H1 (cell line): ENCODE data around the gene INPP5E. TPM values are rescaled to one million over a fixed set of nuclear protein-coding genes. Genes with fewer than 3 reads are reported as not detected.

Experiments used
- CHD2 ChIP-seq: IDR thresholded peaks from 2 replicates; pipeline ENCODE4 v1.6.1; 2012; ENCODE audit warnings: low read length, improper control_type of control experiment
- GABPA ChIP-seq: IDR thresholded peaks from 2 replicates; pipeline ENCODE4 v1.6.1; 2011; ENCODE audit warnings: mild to moderate bottlenecking, low read length, moderate library complexity, borderline replicate concordance; ENCODE audit not compliant: insufficient read depth
- KDM5A ChIP-seq: fragments of 200-600 bp; IDR thresholded peaks from 2 replicates; pipeline ENCODE4 v1.7.1; 2012; ENCODE audit warnings: mild to moderate bottlenecking, low read length, inconsistent platforms, mixed read lengths
- PHF8 ChIP-seq: fragments of 200-600 bp; sonication (generic); conservative IDR thresholded peaks from 2 replicates; pipeline ENCODE4 v1.7.1; 2012; ENCODE audit warnings: low read depth, mild to moderate bottlenecking, inconsistent platforms, low read length, moderate library complexity
- RBBP5 ChIP-seq: IDR thresholded peaks from 2 replicates; pipeline ENCODE4 v1.7.1; 2012; ENCODE audit warnings: low read depth, mild to moderate bottlenecking, inconsistent platforms, low read length, moderate library complexity, borderline replicate concordance
- SAP30 ChIP-seq: fragments of 300-600 bp; sonication (generic); IDR thresholded peaks from 2 replicates; pipeline ENCODE4 v1.7.1; 2012; ENCODE audit warnings: low read length, moderate library complexity, mild to moderate bottlenecking, inconsistent platforms; ENCODE audit not compliant: insufficient read depth, insufficient replicate concordance
- SIN3A ChIP-seq, 2 experiments: IDR thresholded peaks in 1 of 2; conservative IDR thresholded peaks in 1 of 2; 2 replicates each; pipeline ENCODE4 v1.6.1; 2011 to 2012; ENCODE audit warnings: low read length in 2 of 2, improper control_type of control experiment in 1 of 2, low read depth in 1 of 2, mild to moderate bottlenecking in 1 of 2
- SP4 ChIP-seq: IDR thresholded peaks from 2 replicates; pipeline ENCODE4 v1.6.1; 2012; ENCODE audit warnings: low read length, inconsistent platforms
- TAF1 ChIP-seq: IDR thresholded peaks from 2 replicates; pipeline ENCODE4 v1.6.1; 2011; ENCODE audit warnings: mild to moderate bottlenecking, low read depth, low read length
- TAF7 ChIP-seq: optimal IDR thresholded peaks from 2 replicates; pipeline ENCODE3; 2011; ENCODE audit warnings: low read depth, mild to moderate bottlenecking, inconsistent platforms, low read length, moderate library complexity, borderline replicate concordance
- TBP ChIP-seq: IDR thresholded peaks from 2 replicates; pipeline ENCODE4 v1.6.1; 2011; ENCODE audit warnings: low read depth, low read length, improper control_type of control experiment
- TEAD4 ChIP-seq: IDR thresholded peaks from 2 replicates; pipeline ENCODE4 v1.6.1; 2012; ENCODE audit warnings: low read depth, low read length, inconsistent platforms, mixed read lengths
- YY1 ChIP-seq: IDR thresholded peaks from 2 replicates; pipeline ENCODE4 v1.6.1; 2011; ENCODE audit warnings: low read depth, mild to moderate bottlenecking, low read length
- polyA plus RNA-seq, 7 experiments: library from polyadenylated mRNA; depleted of rRNA in 3 of 7; stranded (reverse) in 5 of 7; unstranded in 2 of 7; fragments of >200 nt in 5 of 7; fragments of 200-250 nt in 2 of 7; gene quantifications; 1 replicate in 5 of 7; 2 replicates in 1 of 7; 4 replicates in 1 of 7; pipeline versions ENCODE4 v1.2.1 to v1.2.3, GENCODE V29; 2011 to 2013; ENCODE audit warnings: missing spikeins in 2 of 7, mixed read lengths in 2 of 7
- total RNA-seq: library from RNA; stranded (reverse); fragmentation: NEBNext Ultra II Directional; extraction: Animal tissue kit (Norgen Biotek cat#: 25700); gene quantifications from 2 replicates; pipeline ENCODE4 v1.2.1, GENCODE V29; 2021
- TF ChIP-seq, protein P1 (sequence below): IDR thresholded peaks from 2 replicates; pipeline ENCODE4 v1.6.1; 2012; ENCODE audit warnings: inconsistent platforms
- TF ChIP-seq, protein P2 (sequence below), 3 experiments: IDR thresholded peaks; 1 replicate in 2 of 3; 2 replicates in 1 of 3; pipeline versions ENCODE4 v1.5.1 to v1.6.1; 2011; ENCODE audit warnings: low read length in 3 of 3, mild to moderate bottlenecking in 3 of 3, inconsistent platforms in 2 of 3, low read depth in 1 of 3, moderate library complexity in 1 of 3; ENCODE audit not compliant: insufficient read depth in 1 of 3; ENCODE audit errors: control extremely low read depth in 1 of 3

The INPP5E gene
- total and polyA plus RNA-seq, 2 of the 8 experiments (the other 6 are each of a cell fraction or from before 2014, with no cell fraction given), result 8.7 to 11.3 TPM

DNA sequence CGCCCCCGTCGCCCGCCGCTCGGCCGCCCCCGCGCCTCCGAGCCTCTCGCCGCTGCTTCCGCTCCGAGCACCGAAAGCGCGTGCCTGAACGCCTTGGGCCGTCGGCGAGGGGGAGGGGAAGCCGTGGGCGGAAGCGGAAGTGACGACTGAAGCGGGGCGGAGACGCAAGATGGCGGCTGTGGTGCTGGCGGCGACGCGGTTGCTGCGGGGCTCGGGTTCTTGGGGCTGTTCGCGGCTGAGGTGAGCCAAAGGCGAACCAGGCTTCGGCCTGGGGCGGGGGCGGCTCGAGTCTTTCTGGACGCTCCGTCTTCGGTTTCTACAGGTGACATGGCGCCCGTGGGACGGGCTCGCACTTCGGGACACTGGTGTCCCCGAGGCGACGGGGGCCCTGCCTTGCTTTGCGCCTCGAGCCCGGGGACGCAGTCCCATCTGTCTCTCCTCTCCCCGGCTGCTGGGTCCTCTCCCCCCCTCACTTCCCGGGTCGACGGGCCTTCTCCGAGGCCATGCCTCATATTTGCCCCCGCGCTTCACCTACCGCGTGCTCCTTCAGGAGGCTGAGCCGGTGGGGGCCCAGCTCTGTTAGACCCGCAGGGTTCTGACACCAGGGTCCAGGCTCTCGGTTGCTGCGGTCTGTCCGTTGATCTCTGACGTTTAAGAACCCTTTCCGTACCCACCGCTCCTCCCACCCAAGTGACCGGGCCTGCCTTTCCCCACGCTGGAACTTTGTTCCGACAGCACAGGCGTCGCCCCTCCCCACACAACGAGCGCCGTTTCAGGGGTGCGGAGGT, 29.0 kb downstream of the INPP5E start, which contains the start of the genes ENTR1 and PMPCA (continued):
- TF ChIP-seq, protein P1, sequence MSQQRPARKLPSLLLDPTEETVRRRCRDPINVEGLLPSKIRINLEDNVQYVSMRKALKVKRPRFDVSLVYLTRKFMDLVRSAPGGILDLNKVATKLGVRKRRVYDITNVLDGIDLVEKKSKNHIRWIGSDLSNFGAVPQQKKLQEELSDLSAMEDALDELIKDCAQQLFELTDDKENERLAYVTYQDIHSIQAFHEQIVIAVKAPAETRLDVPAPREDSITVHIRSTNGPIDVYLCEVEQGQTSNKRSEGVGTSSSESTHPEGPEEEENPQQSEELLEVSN, result peak; percentile 59
- peak; percentile 97 for TF ChIP-seq TAF1
- peak; percentile 95 for TF ChIP-seq GABPA
- TF ChIP-seq YY1, result peak; percentile 98
- TF ChIP-seq TBP, result peak; percentile 86
- TF ChIP-seq SAP30, result no peak
- peak; percentile 79; the same call in 1 of the 2 replicates for TF ChIP-seq RBBP5
- TF ChIP-seq SIN3A (conservative IDR thresholded peaks at IDR 0.05 in 1 of 2, IDR thresholded peaks at IDR 0.05 in 1 of 2; ENCODE audit: low read depth in 1 of 2, low read length in 2 of 2), result peak; percentile 73 to 78; a peak in 2 of 4 replicates
- peak; percentile 86 for TF ChIP-seq TAF7
- TF ChIP-seq TEAD4, result no peak
- TF ChIP-seq SP4, result no peak
- TF ChIP-seq CHD2, result 0 out of 2 replicates have a peak, but pooled peaks have one; percentile 25
- TF ChIP-seq, protein P2, sequence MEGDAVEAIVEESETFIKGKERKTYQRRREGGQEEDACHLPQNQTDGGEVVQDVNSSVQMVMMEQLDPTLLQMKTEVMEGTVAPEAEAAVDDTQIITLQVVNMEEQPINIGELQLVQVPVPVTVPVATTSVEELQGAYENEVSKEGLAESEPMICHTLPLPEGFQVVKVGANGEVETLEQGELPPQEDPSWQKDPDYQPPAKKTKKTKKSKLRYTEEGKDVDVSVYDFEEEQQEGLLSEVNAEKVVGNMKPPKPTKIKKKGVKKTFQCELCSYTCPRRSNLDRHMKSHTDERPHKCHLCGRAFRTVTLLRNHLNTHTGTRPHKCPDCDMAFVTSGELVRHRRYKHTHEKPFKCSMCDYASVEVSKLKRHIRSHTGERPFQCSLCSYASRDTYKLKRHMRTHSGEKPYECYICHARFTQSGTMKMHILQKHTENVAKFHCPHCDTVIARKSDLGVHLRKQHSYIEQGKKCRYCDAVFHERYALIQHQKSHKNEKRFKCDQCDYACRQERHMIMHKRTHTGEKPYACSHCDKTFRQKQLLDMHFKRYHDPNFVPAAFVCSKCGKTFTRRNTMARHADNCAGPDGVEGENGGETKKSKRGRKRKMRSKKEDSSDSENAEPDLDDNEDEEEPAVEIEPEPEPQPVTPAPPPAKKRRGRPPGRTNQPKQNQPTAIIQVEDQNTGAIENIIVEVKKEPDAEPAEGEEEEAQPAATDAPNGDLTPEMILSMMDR (IDR thresholded peaks at IDR 0.05; ENCODE audit: control extremely low read depth in 1 of 3, insufficient read depth in 1 of 3, low read depth in 1 of 3, low read length in 3 of 3), result no peak
- peak; percentile 92 for TF ChIP-seq PHF8
- peak; percentile 98 for TF ChIP-seq KDM5A
